GM19468 (cell line): ENCODE results near the gene BCL2L2.

Experiments used
- ATAC-seq: cut with Tn5 transposase; IDR thresholded peaks from one replicate; pipeline ENCODE4 v1.9.1; 2021; ENCODE audit warnings: mild to moderate bottlenecking, moderate library complexity, moderate number of reproducible peaks; ENCODE audit not compliant: unreplicated experiment; ENCODE audit errors: extremely low read depth

BCL2L2 gene

GRCh38 chr14:23351681-23352505, 45.3 kb downstream of the BCL2L2 start:
- ATAC-seq = no peak

- ATAC-seq = no peak
Observed at GRCh38 chr14:23352506-23353432, 46.1 kb downstream of the BCL2L2 start, which contains the start of gene SLC22A17. SLC22A17 (minus strand) TSS chr14:23352887.

GRCh38 chr14:23353433-23353780, 46.8 kb downstream of the BCL2L2 start:
- no peak for ATAC-seq

GRCh38 chr14:23354990-23355389, 48.4 kb downstream of the BCL2L2 start:
- ATAC-seq = no peak

- ATAC-seq = no peak
Observed at GRCh38 chr14:23355871-23356435, 49.3 kb downstream of the BCL2L2 start.

- ATAC-seq = no peak
Observed at GRCh38 chr14:23356662-23357061, 50.0 kb downstream of the BCL2L2 start.

GRCh38 chr14:23357261-23357660, 50.6 kb downstream of the BCL2L2 start:
- ATAC-seq = no peak

GRCh38 chr14:23358042-23358441, 51.4 kb downstream of the BCL2L2 start:
- ATAC-seq = no peak

- no peak for ATAC-seq
Observed at GRCh38 chr14:23358553-23359166, 52.0 kb downstream of the BCL2L2 start.

- ATAC-seq = no peak
Observed at GRCh38 chr14:23359167-23359626, 52.6 kb downstream of the BCL2L2 start.

- ATAC-seq = no peak
Observed at GRCh38 chr14:23359722-23360447, 53.3 kb downstream of the BCL2L2 start.

- no peak for ATAC-seq
Observed at GRCh38 chr14:23360496-23360895, 53.9 kb downstream of the BCL2L2 start.

GRCh38 chr14:23361320-23361719, 54.7 kb downstream of the BCL2L2 start:
- no peak for ATAC-seq
